GM12878 (cell line): ENCODE measurements around the gene FKBP2. TPM values are rescaled to one million over a fixed set of nuclear protein-coding genes. Genes with fewer than 3 reads are reported as not detected.

Experiments
- DPF2 ChIP-seq: fragments of 450-650 bp; IDR thresholded peaks from 2 replicates; pipeline ENCODE4 v1.6.1; 2017; ENCODE audit warnings: mild to moderate bottlenecking
- ETV6 ChIP-seq, 2 experiments: fragments of 450-650 bp in 1 of 2; IDR thresholded peaks in 1 of 2; conservative IDR thresholded peaks in 1 of 2; 2 replicates each; pipeline ENCODE4 v1.6.1; 2014; ENCODE audit warnings: antibody characterized with exemption in 1 of 2, borderline replicate concordance in 1 of 2, low read depth in 1 of 2, mild to moderate bottlenecking in 1 of 2, moderate library complexity in 1 of 2
- GATAD2B ChIP-seq: fragments of 450-650 bp; conservative IDR thresholded peaks from 2 replicates; pipeline ENCODE4 v1.6.1; 2017; ENCODE audit warnings: low read depth, mild to moderate bottlenecking, moderate library complexity
- HDGF ChIP-seq: fragments of 450-650 bp; IDR thresholded peaks from 2 replicates; pipeline ENCODE4 v1.6.1; 2016; ENCODE audit warnings: antibody characterized with exemption
- IKZF1 ChIP-seq: fragments of 450-650 bp; conservative IDR thresholded peaks from 2 replicates; pipeline ENCODE4 v1.6.1; 2017; ENCODE audit warnings: antibody characterized with exemption, mild to moderate bottlenecking
- LARP7 ChIP-seq: fragments of 450-650 bp; IDR thresholded peaks from 2 replicates; pipeline ENCODE4 v1.6.1; 2017; ENCODE audit warnings: mild to moderate bottlenecking
- MXI1 ChIP-seq: fragments of 150-350 bp; IDR thresholded peaks from 2 replicates; pipeline ENCODE4 v1.6.1; 2011; ENCODE audit warnings: low read depth, mild to moderate bottlenecking, inconsistent platforms, low read length, improper control_type of control experiment
- NBN ChIP-seq: fragments of 450-650 bp; IDR thresholded peaks from 2 replicates; pipeline ENCODE4 v1.6.1; 2016
- NFIC ChIP-seq: IDR thresholded peaks from 2 replicates; pipeline ENCODE4 v1.6.1; 2012; ENCODE audit warnings: low read depth, mild to moderate bottlenecking, inconsistent platforms, low read length, moderate library complexity
- PAX8 ChIP-seq: fragments of 450-650 bp; IDR thresholded peaks from 2 replicates; pipeline ENCODE4 v1.6.1; 2017; ENCODE audit warnings: mild to moderate bottlenecking, moderate library complexity
- POLR2A ChIP-seq: IDR thresholded peaks from 2 replicates; pipeline ENCODE4 v1.6.1; 2011; ENCODE audit warnings: low read depth, mild to moderate bottlenecking, low read length
- SIN3A ChIP-seq: IDR thresholded peaks from 2 replicates; pipeline ENCODE4 v1.6.1; 2012; ENCODE audit warnings: low read depth, low read length, improper control_type of control experiment
- SPI1 ChIP-seq: IDR thresholded peaks from 2 replicates; pipeline ENCODE4 v1.6.1; 2011; ENCODE audit warnings: low read depth, mild to moderate bottlenecking, low read length, moderate library complexity, borderline replicate concordance; ENCODE audit not compliant: insufficient read depth
- TCF12 ChIP-seq: IDR thresholded peaks from 2 replicates; pipeline ENCODE4 v1.6.1; 2011; ENCODE audit warnings: low read depth, mild to moderate bottlenecking, low read length
- YY1 ChIP-seq: IDR thresholded peaks from 2 replicates; pipeline ENCODE4 v1.6.1; 2011; ENCODE audit warnings: low read depth, mild to moderate bottlenecking, low read length
- polyA plus RNA-seq, 11 experiments: library from polyadenylated mRNA; depleted of rRNA in 4 of 11; unstranded in 6 of 11; stranded (reverse) in 5 of 11; fragments of >200 nt; fragmentation: Nextera tagmentation in 4 of 11; fragmentation: Illumina TruSeq in 1 of 11; extraction: Ambion mirVana in 4 of 11; extraction: Trizol in 1 of 11; gene quantifications; 1 replicate in 1 of 11; 2 replicates in 10 of 11; pipeline versions ENCODE4 v1.2.1 to v1.2.3, GENCODE V29; 2011 to 2016; ENCODE audit warnings: inconsistent platforms in 2 of 11, missing spikeins in 2 of 11, low read depth in 1 of 11
- total RNA-seq, 4 experiments: library from RNA; depleted of rRNA in 3 of 4; stranded (reverse); fragments of >200 nt in 3 of 4; fragmentation: Illumina TruSeq in 1 of 4; extraction: Trizol in 1 of 4; gene quantifications; 2 replicates each; pipeline versions ENCODE4 v1.2.1 to v1.2.3, GENCODE V29; 2013 to 2021
- TF ChIP-seq, protein P1 (sequence below): IDR thresholded peaks from 2 replicates; pipeline ENCODE4 v1.6.1; 2012; ENCODE audit warnings: low read depth, low read length, improper control_type of control experiment
- TF ChIP-seq, protein P2 (sequence below): fragments of 450-650 bp; IDR thresholded peaks from 2 replicates; pipeline ENCODE4 v1.6.1; 2016; ENCODE audit warnings: mild to moderate bottlenecking, moderate library complexity, borderline replicate concordance
- TF ChIP-seq, protein P3 (sequence below): fragments of 450-650 bp; IDR thresholded peaks from 2 replicates; pipeline ENCODE4 v1.6.1; 2017; ENCODE audit warnings: mild to moderate bottlenecking, moderate library complexity
- TF ChIP-seq, protein P4 (sequence below): IDR thresholded peaks from 2 replicates; pipeline ENCODE4 v1.6.1; 2012; ENCODE audit warnings: low read depth, low read length, improper control_type of control experiment

FKBP2 gene
- total and polyA plus RNA-seq, 10 of the 15 experiments (the other 5 are each of a cell fraction or from before 2014, with no cell fraction given) = 1.8 to 99.7 (median 39.5) TPM

DNA sequence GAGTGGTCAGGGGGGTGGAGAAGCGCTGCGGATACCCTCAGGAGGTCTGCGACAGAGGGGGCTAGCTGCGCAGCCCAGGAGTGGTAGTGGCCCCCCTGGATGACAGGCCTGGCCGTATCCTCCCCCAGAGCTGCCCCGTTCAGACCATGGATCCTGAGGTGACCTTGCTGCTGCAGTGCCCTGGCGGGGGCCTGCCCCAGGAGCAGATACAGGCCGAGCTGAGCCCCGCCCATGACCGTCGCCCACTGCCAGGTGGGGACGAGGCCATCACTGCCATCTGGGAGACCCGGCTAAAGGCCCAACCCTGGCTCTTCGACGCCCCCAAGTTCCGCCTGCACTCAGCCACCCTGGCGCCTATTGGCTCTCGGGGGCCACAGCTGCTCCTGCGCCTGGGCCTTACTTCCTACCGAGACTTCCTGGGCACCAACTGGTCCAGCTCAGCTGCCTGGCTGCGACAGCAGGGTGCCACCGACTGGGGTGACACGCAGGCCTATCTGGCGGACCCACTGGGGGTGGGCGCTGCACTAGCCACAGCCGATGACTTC is 14.3 kb upstream of the FKBP2 start (continued):
- TF ChIP-seq TCF12 (0 out of 2 replicates have a peak, but pooled peaks have one; percentile 36), SIN3A (peak; percentile 67; the same call in 1 of the 2 replicates), GATAD2B (peak; percentile 38; the same call in 1 of the 2 replicates), PAX8 (no peak), NBN (0 out of 2 replicates have a peak, but pooled peaks have one; percentile 28), IKZF1 (peak; percentile 48), DPF2 (peak; percentile 33), MXI1 (peak; percentile 57), YY1 (peak; percentile 45; the same call in 1 of the 2 replicates), POLR2A (peak; percentile 70), LARP7 (peak; percentile 75; the same call in 1 of the 2 replicates), SPI1 (0 out of 2 replicates have a peak, but pooled peaks have one; percentile 24), NFIC (no peak), ETV6 (conservative IDR thresholded peaks at IDR 0.05 in 1 of 2, IDR thresholded peaks at IDR 0.05 in 1 of 2; ENCODE audit: borderline replicate concordance in 1 of 2, low read depth in 1 of 2) (peak in 1 of 2 experiments; percentile 28; a peak in 1 of 4 replicates), HDGF (peak; percentile 71; the same call in 1 of the 2 replicates)
- TF ChIP-seq, protein P1, sequence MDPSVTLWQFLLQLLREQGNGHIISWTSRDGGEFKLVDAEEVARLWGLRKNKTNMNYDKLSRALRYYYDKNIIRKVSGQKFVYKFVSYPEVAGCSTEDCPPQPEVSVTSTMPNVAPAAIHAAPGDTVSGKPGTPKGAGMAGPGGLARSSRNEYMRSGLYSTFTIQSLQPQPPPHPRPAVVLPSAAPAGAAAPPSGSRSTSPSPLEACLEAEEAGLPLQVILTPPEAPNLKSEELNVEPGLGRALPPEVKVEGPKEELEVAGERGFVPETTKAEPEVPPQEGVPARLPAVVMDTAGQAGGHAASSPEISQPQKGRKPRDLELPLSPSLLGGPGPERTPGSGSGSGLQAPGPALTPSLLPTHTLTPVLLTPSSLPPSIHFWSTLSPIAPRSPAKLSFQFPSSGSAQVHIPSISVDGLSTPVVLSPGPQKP = 0 out of 2 replicates have a peak, but pooled peaks have one; percentile 37
- TF ChIP-seq, protein P2, sequence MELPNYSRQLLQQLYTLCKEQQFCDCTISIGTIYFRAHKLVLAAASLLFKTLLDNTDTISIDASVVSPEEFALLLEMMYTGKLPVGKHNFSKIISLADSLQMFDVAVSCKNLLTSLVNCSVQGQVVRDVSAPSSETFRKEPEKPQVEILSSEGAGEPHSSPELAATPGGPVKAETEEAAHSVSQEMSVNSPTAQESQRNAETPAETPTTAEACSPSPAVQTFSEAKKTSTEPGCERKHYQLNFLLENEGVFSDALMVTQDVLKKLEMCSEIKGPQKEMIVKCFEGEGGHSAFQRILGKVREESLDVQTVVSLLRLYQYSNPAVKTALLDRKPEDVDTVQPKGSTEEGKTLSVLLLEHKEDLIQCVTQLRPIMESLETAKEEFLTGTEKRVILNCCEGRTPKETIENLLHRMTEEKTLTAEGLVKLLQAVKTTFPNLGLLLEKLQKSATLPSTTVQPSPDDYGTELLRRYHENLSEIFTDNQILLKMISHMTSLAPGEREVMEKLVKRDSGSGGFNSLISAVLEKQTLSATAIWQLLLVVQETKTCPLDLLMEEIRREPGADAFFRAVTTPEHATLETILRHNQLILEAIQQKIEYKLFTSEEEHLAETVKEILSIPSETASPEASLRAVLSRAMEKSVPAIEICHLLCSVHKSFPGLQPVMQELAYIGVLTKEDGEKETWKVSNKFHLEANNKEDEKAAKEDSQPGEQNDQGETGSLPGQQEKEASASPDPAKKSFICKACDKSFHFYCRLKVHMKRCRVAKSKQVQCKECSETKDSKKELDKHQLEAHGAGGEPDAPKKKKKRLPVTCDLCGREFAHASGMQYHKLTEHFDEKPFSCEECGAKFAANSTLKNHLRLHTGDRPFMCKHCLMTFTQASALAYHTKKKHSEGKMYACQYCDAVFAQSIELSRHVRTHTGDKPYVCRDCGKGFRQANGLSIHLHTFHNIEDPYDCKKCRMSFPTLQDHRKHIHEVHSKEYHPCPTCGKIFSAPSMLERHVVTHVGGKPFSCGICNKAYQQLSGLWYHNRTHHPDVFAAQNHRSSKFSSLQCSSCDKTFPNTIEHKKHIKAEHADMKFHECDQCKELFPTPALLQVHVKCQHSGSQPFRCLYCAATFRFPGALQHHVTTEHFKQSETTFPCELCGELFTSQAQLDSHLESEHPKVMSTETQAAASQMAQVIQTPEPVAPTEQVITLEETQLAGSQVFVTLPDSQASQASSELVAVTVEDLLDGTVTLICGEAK = peak; percentile 20; the same call in 1 of the 2 replicates
- TF ChIP-seq, protein P3, sequence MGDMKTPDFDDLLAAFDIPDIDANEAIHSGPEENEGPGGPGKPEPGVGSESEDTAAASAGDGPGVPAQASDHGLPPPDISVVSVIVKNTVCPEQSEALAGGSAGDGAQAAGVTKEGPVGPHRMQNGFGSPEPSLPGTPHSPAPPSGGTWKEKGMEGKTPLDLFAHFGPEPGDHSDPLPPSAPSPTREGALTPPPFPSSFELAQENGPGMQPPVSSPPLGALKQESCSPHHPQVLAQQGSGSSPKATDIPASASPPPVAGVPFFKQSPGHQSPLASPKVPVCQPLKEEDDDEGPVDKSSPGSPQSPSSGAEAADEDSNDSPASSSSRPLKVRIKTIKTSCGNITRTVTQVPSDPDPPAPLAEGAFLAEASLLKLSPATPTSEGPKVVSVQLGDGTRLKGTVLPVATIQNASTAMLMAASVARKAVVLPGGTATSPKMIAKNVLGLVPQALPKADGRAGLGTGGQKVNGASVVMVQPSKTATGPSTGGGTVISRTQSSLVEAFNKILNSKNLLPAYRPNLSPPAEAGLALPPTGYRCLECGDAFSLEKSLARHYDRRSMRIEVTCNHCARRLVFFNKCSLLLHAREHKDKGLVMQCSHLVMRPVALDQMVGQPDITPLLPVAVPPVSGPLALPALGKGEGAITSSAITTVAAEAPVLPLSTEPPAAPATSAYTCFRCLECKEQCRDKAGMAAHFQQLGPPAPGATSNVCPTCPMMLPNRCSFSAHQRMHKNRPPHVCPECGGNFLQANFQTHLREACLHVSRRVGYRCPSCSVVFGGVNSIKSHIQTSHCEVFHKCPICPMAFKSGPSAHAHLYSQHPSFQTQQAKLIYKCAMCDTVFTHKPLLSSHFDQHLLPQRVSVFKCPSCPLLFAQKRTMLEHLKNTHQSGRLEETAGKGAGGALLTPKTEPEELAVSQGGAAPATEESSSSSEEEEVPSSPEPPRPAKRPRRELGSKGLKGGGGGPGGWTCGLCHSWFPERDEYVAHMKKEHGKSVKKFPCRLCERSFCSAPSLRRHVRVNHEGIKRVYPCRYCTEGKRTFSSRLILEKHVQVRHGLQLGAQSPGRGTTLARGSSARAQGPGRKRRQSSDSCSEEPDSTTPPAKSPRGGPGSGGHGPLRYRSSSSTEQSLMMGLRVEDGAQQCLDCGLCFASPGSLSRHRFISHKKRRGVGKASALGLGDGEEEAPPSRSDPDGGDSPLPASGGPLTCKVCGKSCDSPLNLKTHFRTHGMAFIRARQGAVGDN = peak; percentile 73
- TF ChIP-seq, protein P4, sequence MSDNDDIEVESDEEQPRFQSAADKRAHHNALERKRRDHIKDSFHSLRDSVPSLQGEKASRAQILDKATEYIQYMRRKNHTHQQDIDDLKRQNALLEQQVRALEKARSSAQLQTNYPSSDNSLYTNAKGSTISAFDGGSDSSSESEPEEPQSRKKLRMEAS = peak; percentile 29; the same call in 1 of the 2 replicates
